Fibroblast of lung (primary cell): ENCODE data around the gene LRRN4.

ENCODE experiments used
- EZH2 ChIP-seq: IDR thresholded peaks from 2 replicates; pipeline ENCODE4 v1.5.1; 2012; ENCODE audit warnings: low read length, control low read depth, mild to moderate bottlenecking; ENCODE audit errors: missing control alignments
- TF ChIP-seq, protein P1 (sequence below), 2 donors: IDR thresholded peaks in 1 of 2; conservative IDR thresholded peaks in 1 of 2; 1 replicate in 1 of 2; 2 replicates in 1 of 2; pipeline ENCODE4 v1.5.1; 2011 to 2012; ENCODE audit warnings: low read length in 2 of 2, control low read depth in 1 of 2, inconsistent platforms in 1 of 2, low read depth in 1 of 2, mild to moderate bottlenecking in 1 of 2

DNA sequence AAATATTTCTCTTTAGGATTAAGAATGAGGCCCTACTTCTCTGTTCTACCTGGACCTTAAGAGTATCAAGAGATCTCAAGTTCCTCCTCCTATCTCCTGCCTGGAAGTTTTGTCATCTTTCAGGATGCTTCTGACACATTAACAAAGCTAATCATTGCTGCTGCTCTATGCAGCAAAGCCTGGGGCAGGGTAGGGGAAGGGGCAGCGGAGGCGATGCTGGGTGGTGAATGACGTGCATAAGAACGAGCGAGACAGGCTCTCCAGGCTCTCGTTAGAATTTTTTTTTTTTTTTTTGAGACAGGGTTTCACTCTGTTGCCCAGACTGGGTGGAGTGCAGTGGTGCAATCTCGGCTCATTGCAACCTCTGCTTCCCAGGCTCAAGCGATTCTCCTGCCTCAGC, 37.8 kb upstream of the LRRN4 start:
- TF ChIP-seq, protein P1, sequence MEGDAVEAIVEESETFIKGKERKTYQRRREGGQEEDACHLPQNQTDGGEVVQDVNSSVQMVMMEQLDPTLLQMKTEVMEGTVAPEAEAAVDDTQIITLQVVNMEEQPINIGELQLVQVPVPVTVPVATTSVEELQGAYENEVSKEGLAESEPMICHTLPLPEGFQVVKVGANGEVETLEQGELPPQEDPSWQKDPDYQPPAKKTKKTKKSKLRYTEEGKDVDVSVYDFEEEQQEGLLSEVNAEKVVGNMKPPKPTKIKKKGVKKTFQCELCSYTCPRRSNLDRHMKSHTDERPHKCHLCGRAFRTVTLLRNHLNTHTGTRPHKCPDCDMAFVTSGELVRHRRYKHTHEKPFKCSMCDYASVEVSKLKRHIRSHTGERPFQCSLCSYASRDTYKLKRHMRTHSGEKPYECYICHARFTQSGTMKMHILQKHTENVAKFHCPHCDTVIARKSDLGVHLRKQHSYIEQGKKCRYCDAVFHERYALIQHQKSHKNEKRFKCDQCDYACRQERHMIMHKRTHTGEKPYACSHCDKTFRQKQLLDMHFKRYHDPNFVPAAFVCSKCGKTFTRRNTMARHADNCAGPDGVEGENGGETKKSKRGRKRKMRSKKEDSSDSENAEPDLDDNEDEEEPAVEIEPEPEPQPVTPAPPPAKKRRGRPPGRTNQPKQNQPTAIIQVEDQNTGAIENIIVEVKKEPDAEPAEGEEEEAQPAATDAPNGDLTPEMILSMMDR (conservative IDR thresholded peaks at IDR 0.05 in 1 of 2, IDR thresholded peaks at IDR 0.05 in 1 of 2; ENCODE audit: low read depth in 1 of 2, low read length in 2 of 2) = no peak
- TF ChIP-seq EZH2 = no peak
